RPMI7951 (cell line): ENCODE results near the gene DNAJC15. TPM values are rescaled to one million over a fixed set of nuclear protein-coding genes. Genes with fewer than 3 reads are reported as not detected.
"Not testable (repeated sequence)": the region's sequence is repeated elsewhere in the genome, so short reads cannot be mapped to it uniquely, and the experiment has no call there.

Source experiments
- DNase-seq: peaks from one replicate; pipeline ENCODE4 v3.0.0-alpha.2; 2012; ENCODE audit warnings: low read depth
- total RNA-seq: library from RNA; depleted of rRNA; stranded (reverse); fragments of >200 nt; shearing (Covaris generic); gene quantifications from 2 replicates; pipeline ENCODE4 v1.2.3, GENCODE V29; 2014; rRNA removed

DNAJC15 gene
- total RNA-seq = 54.5 and 64.5 TPM in 2 replicates

DNA sequence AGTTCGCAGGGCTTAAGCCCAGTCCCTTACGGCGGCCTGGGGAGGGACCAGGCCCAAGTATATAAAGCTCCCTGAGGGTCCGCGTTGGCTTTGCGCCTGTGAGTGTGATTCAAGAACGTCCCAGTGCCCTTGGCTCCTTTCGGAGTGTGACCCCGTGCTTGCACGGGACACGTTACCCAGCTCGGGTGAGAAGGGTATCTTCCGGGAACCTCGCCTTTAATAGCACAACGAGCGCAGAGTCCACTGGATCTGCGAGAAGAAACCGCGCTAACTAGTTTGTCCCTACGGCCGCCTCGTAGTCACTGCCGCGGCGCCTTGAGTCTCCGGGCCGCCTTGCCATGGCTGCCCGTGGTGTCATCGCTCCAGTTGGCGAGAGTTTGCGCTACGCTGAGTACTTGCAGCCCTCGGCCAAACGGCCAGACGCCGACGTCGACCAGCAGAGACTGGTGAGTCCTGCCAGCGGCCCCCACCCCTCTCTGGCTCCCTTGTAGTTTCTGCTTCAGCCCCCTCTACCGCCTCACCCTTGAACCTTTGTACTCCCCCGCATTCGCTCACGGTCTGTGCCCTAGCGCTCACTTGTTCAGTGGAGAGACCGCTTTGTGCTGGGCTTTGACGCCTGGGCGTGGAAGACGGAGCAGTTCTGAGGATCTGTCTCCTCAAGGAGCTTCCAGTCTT lies at the start of gene DNAJC15:
DNAJC15 (plus strand) TSS at position 298 of the 675 bp plus-strand sequence; CDS start at position 339, 41 bp downstream.
- peak; percentile 88 for DNase-seq

DNA sequence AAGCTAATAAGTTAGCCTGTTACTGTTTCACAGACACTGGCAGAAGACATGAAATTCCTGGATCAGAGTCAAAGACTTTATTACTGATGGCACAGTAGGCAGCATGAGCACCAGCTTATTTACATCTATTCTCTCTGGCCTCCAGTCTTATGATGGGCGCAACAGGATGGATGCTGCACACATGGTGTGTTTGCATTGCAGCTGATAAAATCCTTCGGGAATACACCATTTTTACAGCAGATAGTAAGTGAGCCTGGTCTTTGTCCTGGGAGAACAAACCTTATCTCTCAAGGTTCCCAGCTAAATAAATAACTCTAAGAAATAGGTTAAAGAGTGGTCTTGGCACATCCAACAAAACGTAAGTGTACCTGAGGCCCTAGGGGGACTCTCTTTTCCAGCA lies 47.3 kb upstream of the DNAJC15 start:
- DNase-seq = no peak

DNA sequence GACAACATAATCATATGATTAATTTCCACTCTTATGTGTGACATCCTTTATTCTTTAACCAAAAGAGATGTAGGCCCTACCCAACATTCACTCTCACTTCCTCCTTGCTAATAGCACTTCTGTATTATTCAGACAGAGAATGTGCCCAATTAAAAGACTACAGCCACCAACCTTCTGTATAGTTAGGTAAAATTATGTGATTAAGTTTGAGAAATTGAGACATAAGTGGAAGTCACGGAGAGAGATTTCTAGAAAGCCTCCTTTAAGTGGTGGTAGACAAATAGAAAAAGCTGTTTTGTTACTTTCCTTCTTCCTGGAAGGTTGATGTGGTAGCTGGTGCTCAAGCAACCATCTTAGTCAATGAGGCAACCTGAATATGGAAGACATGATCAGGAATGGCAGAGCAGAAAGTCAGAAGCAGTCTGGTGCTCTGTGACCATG lies 46.1 kb upstream of the DNAJC15 start:
- no peak for DNase-seq

DNA sequence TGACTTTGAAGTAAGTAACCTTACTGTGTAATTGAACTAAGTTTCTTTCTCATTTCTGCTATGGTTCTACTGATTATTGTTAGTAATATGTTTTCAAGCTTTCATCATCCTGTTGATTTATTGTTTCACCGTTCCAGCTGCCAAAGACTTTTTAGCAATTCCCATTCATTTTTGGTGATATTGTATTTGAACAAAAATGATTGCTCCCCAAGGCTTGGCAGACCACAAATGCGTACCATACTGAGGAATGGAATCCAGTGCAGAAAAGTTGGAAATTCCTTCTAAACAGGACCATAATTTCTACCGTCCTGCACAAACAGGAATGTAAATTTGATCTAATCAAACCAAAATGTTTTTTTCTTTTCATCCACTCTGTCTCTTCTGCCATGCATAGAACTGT lies 42.1 kb upstream of the DNAJC15 start:
- no peak for DNase-seq

DNA sequence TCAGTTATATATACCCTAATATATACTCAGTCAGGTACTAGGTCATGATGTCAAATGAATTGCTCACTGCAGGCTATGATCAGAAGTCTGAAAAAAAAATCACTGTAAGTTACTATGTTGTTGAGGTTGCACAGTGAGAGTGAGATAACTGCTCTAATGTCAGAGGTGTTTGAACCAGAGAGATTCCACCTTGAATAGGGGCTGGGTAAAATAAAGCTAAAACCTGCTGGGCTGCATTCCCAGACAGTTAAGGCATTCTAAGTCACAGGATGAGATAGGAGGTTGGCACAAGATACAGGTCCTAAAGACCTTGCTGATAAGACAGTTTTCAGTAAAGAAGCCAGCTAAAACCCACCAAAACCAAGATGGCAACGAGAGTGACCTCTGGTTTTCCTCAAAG lies 41.5 kb upstream of the DNAJC15 start:
- DNase-seq = no peak

GRCh38 chr13:42984026-42984425 lies 39.4 kb upstream of the DNAJC15 start:
- DNase-seq = no peak

DNA sequence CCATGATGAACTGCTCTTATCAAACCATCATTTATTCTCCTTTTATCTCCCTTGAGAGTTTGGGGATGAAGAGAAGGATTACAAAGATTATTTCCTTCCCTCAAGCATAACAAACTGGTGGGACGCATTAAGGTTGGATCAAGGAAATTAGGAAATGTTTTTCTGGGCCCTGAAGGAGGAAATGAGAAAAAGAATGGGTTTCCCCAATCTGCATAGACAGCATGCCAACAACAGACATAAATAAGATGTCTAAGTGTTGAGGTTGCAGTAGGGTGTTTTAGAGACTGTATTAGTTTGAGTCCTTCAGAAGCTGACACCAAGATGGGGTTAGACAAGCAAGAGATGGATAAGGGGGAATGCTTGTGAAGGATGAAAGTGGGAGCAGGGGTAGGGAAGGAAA lies 38.7 kb upstream of the DNAJC15 start:
- DNase-seq = no peak

DNA sequence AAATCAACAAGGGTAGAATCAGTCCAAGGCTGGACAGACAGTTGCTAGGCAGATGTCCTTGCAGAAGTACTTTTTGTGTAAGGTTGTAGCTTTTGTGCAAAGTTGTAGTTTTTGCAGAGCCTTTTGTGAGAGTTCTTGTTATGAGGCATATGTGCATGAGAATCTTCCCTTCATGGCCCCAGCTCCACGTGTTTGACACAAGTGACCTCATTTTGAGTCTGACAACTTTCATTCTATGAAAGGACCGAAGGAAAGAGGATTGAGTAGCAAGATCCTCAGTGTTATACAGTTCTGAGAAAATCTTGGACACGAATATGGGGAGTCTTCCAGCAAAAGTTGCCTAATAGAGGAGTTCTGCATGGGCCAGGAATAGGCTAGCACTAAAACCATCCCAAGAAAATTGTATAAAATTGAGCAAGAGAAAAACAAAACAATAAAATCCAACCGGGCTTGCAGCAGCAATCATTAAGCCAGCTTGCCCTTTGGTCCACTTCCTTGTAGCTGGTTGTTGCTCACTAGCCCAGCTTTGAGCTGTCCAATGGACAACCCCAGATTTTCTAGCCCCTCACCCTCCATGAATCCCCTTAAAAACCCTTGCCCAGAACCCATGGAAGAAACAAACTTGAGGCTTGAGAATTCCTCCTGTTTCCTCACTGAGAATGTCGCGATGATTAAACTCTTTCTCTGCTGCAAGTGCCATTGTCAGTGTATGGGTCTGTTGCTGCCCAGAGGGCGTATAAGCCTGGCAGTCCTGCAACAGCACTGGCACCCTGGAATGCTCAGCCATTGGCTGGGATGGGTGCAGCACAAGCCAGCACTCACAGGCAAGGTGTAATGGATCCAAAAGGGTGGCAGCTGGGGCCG lies 37.8 kb upstream of the DNAJC15 start:
- DNase-seq = peak; percentile 38

GRCh38 chr13:42986176-42986574 lies 37.2 kb upstream of the DNAJC15 start:
- no peak for DNase-seq

GRCh38 chr13:42990291-42991232 lies 32.8 kb upstream of the DNAJC15 start:
- peak; percentile 65 for DNase-seq

DNA sequence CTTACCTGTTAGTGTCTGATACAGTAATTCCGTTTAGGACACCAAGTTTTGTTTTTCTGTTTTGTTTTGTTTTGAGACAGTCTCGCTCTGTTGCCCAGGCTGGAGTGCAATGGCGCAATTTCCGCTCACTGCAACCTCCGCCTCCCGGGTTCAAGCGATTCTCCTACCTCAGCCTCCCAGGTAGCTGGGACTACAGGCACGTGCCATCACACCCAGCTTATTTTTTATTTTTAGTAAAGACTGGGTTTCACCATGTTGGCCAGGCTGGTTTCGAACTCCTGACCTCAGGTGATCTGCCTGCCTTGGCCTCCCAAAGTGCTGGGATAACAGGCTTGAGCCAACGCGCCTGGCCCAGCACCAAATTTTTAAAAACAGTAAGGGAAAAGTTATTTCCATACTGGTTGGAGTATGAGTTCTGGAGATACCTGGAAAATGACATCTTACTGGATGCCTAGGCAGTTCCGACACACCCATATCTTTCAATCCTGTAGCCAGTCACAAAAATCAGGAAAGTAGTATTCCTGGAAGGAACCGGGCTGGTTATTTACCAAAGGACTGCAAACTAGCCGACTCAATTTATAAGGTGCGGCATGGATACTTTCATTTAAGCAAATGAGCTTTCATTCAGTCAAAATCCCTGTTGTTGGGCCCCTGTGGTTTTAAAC lies 32.0 kb upstream of the DNAJC15 start:
- DNase-seq = not testable (repeated sequence)

GRCh38 chr13:42991898-42992763 lies 31.3 kb upstream of the DNAJC15 start, which contains the start of gene EPSTI1:
Gene EPSTI1, minus strand, starts transcription at chr13:42992241. Its CDS starts 76 bp downstream, at chr13:42992165.
- peak; percentile 79 for DNase-seq

- no peak for DNase-seq
Measured at GRCh38 chr13:42992764-42993122, 30.6 kb upstream of the DNAJC15 start.

- DNase-seq = no peak
Measured at GRCh38 chr13:42994878-42995277, 28.5 kb upstream of the DNAJC15 start.

DNA sequence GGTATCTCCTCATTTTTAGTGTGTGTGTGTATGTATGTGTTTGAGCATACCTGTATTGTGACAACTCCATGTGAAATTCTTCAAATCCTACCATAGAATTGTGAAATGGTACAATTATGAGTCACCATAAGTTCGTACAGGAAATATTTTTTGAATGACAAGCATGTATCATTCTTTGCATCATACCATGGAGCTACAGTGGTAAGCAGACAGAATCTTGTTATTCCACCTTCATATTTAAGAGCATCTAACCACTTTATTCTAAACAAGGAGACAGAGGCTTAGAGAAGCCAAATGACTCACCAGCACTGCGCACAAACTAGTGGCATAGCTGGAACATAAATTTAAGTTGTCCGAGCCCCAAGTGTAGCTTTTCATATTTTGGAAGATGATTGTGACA lies 26.8 kb upstream of the DNAJC15 start:
- peak; percentile 67 for DNase-seq

GRCh38 chr13:42997381-42997780 lies 26.0 kb upstream of the DNAJC15 start:
- peak; percentile 22 for DNase-seq

GRCh38 chr13:42999491-42999890 lies 23.9 kb upstream of the DNAJC15 start:
- no peak for DNase-seq

GRCh38 chr13:43000676-43001075 lies 22.7 kb upstream of the DNAJC15 start:
- DNase-seq = no peak

GRCh38 chr13:43002021-43002420 lies 21.4 kb upstream of the DNAJC15 start:
- no peak for DNase-seq

GRCh38 chr13:43003010-43003409 lies 20.4 kb upstream of the DNAJC15 start:
- DNase-seq = no peak
